ENCODE data around the gene EXOC4.

GRCh38 chr7:133741078-133741477 lies 488.2 kb downstream of the EXOC4 start:
- TF ChIP-seq, protein P1, sequence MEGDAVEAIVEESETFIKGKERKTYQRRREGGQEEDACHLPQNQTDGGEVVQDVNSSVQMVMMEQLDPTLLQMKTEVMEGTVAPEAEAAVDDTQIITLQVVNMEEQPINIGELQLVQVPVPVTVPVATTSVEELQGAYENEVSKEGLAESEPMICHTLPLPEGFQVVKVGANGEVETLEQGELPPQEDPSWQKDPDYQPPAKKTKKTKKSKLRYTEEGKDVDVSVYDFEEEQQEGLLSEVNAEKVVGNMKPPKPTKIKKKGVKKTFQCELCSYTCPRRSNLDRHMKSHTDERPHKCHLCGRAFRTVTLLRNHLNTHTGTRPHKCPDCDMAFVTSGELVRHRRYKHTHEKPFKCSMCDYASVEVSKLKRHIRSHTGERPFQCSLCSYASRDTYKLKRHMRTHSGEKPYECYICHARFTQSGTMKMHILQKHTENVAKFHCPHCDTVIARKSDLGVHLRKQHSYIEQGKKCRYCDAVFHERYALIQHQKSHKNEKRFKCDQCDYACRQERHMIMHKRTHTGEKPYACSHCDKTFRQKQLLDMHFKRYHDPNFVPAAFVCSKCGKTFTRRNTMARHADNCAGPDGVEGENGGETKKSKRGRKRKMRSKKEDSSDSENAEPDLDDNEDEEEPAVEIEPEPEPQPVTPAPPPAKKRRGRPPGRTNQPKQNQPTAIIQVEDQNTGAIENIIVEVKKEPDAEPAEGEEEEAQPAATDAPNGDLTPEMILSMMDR (IDR thresholded peaks at IDR 0.05), result no peak
- no peak for TF ChIP-seq POLR2A (IDR thresholded peaks at IDR 0.05)

Data from sigmoid colon (tissue), 3 donors.